GM19452 (cell line): ENCODE data around the gene SLMAP.
"Not testable (repeated sequence)": the region's sequence is repeated elsewhere in the genome, so short reads cannot be mapped to it uniquely, and the experiment has no call there.

Experiments
- ATAC-seq: cut with Tn5 transposase; IDR thresholded peaks from one replicate; pipeline ENCODE4 v1.9.1; 2021; ENCODE audit not compliant: unreplicated experiment

The SLMAP gene

DNA sequence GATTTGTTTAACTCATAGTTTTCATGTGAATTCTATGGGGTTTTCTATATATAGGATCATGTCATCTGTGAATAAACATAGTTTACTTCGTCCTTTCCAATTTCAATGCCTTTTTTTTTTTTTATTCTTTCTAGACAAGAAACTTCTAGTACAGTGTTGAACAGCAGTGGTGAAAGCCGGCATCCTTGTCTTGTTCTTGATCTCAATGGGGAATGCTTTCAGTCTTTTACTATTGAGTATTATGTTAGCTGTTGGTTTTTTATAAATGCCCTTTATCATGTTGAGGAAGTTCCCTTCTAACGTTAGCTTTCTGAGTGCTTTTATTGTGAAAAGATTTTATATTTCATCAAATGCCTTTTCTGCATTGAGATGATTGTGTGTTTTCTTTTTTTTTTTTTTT, 69.0 kb downstream of the SLMAP start:
- ATAC-seq, result no peak

DNA sequence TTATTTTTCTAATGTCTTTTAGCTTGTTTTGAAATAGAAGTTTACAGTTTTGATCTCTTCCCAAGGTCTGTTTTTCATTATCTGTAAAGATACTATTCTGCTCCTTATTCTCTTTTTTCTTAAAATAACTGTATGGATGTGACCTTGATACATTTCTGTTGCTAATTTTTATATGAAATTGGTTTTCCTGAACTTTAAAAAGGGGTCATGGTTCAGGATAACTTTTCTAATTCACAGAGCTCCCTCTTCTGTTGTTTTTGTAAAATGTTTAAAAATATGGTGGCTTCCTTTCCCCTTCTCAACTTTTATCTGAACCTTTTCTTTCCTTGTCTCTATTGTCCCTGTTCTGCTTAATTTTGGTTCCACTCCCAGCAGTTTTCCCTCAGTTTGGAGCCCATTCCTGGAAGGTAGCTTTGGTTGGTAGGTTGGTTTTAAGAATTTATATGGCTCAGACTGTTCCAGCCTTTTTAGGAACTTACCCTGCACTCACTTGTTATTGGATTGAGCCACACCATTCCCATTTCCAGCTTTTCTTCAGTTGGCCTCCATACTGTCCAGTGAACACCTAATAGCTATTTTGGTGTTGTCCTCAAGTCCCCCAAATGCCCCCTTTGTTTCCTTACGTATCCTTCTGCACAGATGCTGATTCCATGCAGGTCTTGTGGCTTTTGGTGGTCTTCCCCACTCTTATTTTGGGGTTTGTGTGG, 70.3 kb downstream of the SLMAP start:
- ATAC-seq, result no peak

GRCh38 chr3:57826952-57827723, 71.0 kb downstream of the SLMAP start:
- no peak for ATAC-seq

DNA sequence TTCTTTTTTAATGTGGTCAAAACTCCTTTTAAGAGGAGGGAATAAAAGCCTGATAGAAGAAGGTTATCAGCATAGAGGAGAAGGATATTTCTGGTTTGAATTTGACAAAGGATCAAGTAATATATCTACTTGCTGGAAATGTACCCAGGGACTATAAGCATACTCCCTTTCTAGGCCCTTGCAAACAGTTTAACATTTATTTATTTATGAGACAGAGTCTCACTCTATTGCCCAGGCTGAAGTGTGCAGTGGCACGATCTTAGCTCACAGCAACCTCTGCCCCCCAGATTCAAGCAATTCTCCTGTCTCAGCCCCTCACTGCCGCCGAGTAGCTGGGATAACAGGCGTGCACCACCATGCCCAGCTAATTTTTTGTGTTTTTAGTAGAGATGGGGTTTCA, 71.6 kb downstream of the SLMAP start:
- ATAC-seq, result no peak

DNA sequence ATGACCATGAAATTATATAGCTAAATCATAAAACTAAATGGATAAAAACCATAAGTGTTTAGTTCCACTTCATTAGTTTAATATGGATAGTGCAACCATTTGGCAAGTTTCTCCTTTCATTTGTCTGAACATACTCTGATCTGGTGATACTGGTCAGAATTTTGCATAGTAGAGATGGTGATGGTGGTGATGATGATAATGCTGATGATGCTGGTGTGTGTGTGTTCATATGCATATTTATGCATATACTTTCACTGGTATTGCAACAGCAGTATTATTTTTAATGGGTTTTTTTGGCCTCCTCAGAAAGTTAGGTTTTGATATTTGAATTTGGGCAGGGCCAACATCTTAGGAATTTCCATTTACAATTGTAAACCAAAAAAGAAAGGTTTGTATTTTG, 76.4 kb downstream of the SLMAP start:
- ATAC-seq, result no peak

- ATAC-seq, result no peak
These were observed 76.8 kb downstream of the SLMAP start for GRCh38 chr3:57832900-57833313.

- no peak for ATAC-seq
These were observed 77.7 kb downstream of the SLMAP start for GRCh38 chr3:57833763-57834162.

DNA sequence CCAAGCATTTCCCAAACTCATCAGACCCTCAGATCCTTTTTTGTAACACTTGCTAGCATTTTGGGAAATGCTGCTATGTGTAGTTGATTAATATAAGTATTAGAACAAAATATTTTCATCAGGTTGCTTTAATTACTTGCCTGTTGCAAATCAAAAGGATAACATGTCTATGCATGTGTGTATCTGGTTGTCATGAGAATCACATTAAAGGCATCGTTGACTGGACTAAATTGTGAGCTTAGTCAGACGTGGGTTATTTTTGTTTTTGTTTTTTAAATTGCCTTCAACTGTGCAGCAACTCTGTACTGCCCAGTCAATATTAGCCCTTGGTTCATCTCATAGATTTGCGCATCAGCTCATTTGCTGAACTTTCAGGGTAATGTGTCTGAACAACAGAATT, 81.6 kb downstream of the SLMAP start:
- ATAC-seq, result no peak

DNA sequence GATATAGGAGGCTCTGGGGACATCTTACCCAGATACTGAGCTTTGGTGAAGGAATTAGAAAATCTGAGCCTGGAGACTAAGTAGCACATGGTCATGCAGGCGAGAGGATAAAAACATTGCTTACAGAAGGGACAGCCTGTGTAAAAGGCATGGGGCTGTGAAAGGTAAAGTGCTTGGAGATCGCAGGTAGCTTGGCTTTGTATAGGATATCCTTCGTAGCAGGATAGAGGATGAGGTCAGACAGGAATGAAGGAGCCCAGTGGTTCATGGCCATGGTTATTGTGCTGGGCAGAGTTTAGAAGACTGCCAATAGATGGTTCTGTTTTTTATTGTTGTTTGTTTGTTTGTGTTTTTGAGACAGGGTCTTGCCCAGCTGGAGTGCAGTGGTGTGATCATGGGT, 82.5 kb downstream of the SLMAP start:
- ATAC-seq, result no peak

DNA sequence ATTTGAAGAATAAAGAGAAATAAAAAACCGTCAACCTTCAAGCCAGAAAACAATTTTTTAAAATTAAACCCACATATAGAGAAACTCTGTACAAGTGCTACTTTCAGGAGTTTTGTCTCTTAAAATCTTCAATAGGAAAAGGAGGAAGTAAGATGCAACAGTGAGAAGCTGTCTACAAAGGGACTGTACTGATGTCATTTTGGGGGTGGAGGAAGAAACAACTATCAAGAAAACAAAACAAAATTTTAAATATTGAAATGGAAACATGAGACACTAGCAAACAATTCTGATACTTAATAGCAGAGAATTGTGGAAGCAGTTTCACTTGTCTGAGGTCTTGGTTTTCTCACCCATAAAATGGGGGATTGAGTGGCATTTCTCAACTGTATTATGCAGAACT, 84.4 kb downstream of the SLMAP start:
- ATAC-seq, result no peak

- no peak for ATAC-seq
These were observed 85.7 kb downstream of the SLMAP start for GRCh38 chr3:57841818-57842217.

GRCh38 chr3:57848177-57848738, 92.1 kb downstream of the SLMAP start:
- no peak for ATAC-seq

DNA sequence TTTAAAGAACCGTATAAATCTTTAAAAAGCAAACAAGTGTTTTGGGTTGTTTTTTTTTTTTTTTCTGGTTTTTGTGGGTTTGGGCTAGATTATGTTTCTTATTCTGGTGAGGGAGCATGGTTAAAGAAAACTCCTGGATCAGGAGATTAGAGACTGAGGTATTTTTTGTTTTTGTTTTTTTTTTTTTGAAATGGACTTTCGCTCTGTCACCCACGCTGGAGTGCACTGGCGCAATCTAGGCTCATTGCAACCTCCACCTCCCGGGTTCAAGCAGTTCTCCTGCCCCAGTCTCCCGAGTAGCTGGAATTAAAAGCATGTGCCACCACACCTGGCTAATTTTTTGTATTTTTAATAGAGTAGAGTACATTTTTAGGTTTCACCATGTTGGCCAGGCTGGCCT, 95.2 kb downstream of the SLMAP start:
- ATAC-seq, result no peak

DNA sequence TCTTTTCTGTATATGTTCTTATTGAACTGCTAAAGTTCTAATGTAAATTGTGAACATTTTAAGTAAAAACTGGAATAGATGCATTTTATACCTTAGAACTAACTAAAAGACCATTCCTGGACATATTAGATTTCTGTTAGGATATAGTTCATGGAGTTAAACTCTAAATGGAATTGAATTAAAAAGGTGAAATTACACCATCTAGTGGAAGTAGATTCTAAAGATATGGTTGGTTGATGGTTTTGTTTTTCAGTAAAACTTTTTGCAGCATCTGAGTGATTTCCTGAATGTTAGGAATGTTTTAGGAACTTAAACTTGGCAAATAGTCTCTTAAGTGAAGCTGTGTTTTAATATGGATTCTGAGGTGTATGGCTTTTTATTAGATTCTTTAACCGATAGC, 96.8 kb downstream of the SLMAP start:
- no peak for ATAC-seq

DNA sequence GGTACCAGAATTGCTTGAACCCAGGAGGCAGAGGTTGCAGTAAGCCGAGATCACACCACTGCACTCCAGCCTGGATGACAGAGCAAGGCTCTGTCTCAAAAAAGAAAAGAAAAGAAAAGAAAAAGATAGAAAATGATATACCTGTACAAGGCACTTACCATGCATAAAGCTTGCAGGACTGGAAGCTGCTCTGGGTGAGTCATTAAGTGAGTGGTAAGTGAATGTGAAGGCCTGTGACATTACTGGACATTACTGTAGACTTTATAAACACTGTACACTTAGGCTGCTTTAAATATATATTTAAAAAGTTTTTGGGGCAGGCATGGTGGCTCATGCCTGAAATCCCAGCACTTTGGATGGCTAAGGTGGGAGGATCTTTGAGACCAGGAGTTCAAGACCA, 99.2 kb downstream of the SLMAP start:
- ATAC-seq, result no peak

DNA sequence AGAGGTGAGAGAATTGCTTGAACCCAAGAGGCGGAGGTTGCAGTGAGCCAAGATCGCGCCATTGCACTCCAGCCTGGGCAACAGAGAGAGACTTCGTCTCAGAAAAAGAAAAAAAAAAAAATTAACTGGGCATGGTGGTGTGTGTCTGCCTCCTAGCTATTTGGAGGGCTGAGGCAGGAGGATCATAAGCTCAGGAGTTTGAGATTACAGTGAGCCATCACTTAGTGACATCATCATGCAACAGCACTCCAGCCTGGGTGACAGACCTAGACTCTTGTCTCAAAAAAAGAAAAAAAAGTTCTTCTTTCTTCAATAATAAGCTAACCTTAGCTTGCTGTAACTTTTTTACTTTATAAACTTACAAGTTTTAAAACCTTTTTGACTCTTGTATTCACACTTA, 99.8 kb downstream of the SLMAP start:
- no peak for ATAC-seq

- ATAC-seq, result no peak
These were observed 100.6 kb downstream of the SLMAP start for GRCh38 chr3:57856675-57857074.

DNA sequence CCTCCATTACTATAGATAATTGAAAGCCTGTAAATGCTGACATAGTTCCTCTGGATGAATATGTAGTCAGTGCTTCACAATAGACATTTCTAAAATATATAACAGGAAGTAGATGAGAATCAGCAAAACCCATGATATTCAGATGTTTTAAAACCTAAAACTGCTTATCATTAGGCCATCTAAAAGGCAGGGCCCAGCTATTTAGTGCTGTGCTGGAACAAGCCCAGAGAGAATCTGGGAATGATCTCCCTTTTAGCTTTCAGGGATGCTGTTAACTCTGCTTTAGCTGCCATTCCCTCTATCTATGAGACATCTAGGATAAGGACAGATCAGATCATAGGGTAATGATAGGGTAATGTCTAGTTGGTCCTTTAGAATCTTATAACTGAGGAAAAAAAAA, 106.8 kb downstream of the SLMAP start:
- ATAC-seq, result no peak

DNA sequence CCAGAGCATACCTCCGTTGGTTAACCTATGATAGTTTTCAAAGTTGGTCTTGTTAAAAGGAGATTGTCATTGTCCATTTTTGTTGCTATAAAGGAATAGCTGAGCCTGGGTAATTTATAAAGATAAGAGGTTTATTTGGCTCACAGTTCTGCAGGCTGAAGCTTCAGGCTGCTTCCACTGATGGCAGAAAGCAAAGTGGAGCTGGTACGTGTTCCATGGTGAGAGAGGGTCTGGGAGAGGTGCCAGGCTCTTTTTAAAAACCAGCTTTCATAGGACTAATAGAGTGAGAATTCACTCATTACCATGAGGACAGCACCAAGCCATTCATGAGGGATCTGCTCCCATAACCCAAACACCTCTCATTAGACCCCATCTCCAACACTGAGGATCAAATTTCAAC, 107.3 kb downstream of the SLMAP start:
- ATAC-seq, result no peak

- ATAC-seq, result no peak
These were observed 108.7 kb downstream of the SLMAP start for GRCh38 chr3:57864853-57865252.

DNA sequence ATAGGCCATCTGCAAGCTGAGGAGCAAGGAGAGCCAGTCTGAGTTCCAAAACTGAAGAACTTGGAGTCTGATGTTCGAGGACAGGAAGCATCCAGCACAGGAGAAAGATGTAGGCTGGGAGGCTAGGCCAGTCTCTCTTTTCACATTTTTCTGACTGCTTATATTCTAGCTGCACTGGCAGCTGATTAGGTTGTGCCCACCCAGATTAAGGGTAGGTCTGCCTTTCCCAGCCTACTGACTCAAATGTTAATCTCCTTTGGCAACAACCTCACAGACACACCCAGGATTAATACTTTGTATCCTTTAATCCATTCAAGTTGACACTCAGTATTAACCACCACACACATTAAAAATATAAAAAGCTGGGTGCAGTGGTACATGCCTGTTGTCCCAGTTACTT, 113.0 kb downstream of the SLMAP start:
- not testable (repeated sequence) for ATAC-seq

- ATAC-seq, result no peak
These were observed 116.5 kb downstream of the SLMAP start for GRCh38 chr3:57872606-57873005.
